Testis (tissue), 3 donors: ENCODE data around the gene DTD2. TPM values are rescaled to one million over a fixed set of nuclear protein-coding genes. Genes with fewer than 3 reads are reported as not detected.

Experiments
- DNase-seq: peaks from one replicate; pipeline ENCODE4 v3.0.0-alpha.2; 2019
- H3K27ac ChIP-seq, 2 donors: fragments of 200-600 bp; sonication (generic); one replicate each; pipeline ENCODE4 v1.5.1; 2019
- H3K27me3 ChIP-seq: fragments of 200-600 bp; sonication (generic); one replicate; pipeline ENCODE4 v1.5.1; 2019
- H3K36me3 ChIP-seq: fragments of 200-600 bp; sonication (generic); one replicate; pipeline ENCODE4 v1.5.1; 2017; ENCODE audit warnings: low read depth; ENCODE audit errors: missing control alignments
- H3K4me1 ChIP-seq: fragments of 200-600 bp; sonication (generic); one replicate; pipeline ENCODE4 v1.5.1; 2019
- H3K4me3 ChIP-seq, 2 donors: fragments of 200-600 bp; sonication (generic); one replicate each; pipeline ENCODE4 v1.5.1; 2017 to 2019
- H3K9me3 ChIP-seq: fragments of 200-600 bp; sonication (generic); one replicate; pipeline ENCODE4 v1.5.1; 2017
- POLR2A ChIP-seq: fragments of 450-650 bp; IDR thresholded peaks from one replicate; pipeline ENCODE4 v1.6.1; 2017; ENCODE audit warnings: antibody characterized with exemption, mild to moderate bottlenecking, moderate library complexity
- WGBS, 2 donors: methylation state at CpG; one replicate each; pipeline ENCODE4 v1.1.5; 2018; 5-methylcytosine and 5-hydroxymethylcytosine counted together
- intact Hi-C: fragments of 100-400 bp; cut with DNase I; formaldehyde crosslinking; loops from one replicate; pipeline ENCODE4 v1.15.1; 2023; ENCODE audit warnings: low total_unique reads
- polyA plus RNA-seq: library from polyadenylated mRNA; stranded (reverse); fragments of 350-450 nt; fragmentation: Illumina TruSeq; extraction: RNeasy Lipid Tissue Mini Kit (QIAGEN cat#74804); gene quantifications from one replicate; pipeline ENCODE4 v1.2.3, GENCODE V29; 2014; ENCODE audit warnings: low read depth, low replicate concordance; ENCODE audit not compliant: insufficient read depth
- total RNA-seq, 2 donors: library from RNA; depleted of rRNA; stranded (reverse); fragments of >200 nt; gene quantifications; one replicate each; pipeline ENCODE4 v1.2.3, GENCODE V29; 2016
- TF ChIP-seq, protein P1 (sequence below), 3 experiments: fragments of 450-650 bp in 2 of 3; fragments of 200-600 bp in 1 of 3; sonication (generic) in 1 of 3; IDR thresholded peaks; one replicate each; pipeline ENCODE4 v1.5.1; 2016 to 2019; ENCODE audit warnings: antibody characterized with exemption in 3 of 3, mild to moderate bottlenecking in 2 of 3, moderate library complexity in 1 of 3

The DTD2 gene
- total and polyA plus RNA-seq, 3 donors from 2014 or later = 16.5 to 64.9 (median 56.7) TPM

DNA sequence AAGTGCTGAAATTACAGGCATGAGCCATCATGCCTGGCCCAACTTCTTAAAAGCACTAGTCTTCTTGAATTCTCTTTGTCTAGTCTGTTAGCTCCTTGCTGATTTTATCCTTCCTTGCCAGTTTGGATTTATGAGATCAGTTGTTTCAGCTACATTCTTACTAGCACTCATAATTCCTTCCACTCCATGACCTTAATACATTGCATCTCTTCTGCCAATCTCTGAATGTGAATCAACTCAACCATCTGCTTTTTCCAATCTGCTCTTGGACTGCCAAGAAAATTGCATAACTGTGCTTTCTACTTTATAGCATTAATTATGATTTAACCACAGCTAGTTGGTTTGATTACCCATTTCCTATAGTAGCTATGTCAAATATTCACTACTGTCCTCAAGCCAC lies 22.0 kb downstream of the DTD2 start:
- intact Hi-C loops = no loop called here
- no peak overlapping the region for H3K4me3 ChIP-seq
- H3K9me3 ChIP-seq = no peaks in the 10 kb centered on the region
- H3K4me1 ChIP-seq = no peaks in the 10 kb centered on the region
- no peaks in the 10 kb centered on the region for H3K27me3 ChIP-seq
- no peak for TF ChIP-seq POLR2A
- TF ChIP-seq, protein P1, sequence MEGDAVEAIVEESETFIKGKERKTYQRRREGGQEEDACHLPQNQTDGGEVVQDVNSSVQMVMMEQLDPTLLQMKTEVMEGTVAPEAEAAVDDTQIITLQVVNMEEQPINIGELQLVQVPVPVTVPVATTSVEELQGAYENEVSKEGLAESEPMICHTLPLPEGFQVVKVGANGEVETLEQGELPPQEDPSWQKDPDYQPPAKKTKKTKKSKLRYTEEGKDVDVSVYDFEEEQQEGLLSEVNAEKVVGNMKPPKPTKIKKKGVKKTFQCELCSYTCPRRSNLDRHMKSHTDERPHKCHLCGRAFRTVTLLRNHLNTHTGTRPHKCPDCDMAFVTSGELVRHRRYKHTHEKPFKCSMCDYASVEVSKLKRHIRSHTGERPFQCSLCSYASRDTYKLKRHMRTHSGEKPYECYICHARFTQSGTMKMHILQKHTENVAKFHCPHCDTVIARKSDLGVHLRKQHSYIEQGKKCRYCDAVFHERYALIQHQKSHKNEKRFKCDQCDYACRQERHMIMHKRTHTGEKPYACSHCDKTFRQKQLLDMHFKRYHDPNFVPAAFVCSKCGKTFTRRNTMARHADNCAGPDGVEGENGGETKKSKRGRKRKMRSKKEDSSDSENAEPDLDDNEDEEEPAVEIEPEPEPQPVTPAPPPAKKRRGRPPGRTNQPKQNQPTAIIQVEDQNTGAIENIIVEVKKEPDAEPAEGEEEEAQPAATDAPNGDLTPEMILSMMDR (IDR thresholded peaks at IDR 0.05) = no peak
- H3K36me3 ChIP-seq = no peaks in the 10 kb centered on the region
- DNase-seq = no peak
- H3K27ac ChIP-seq = no peak overlapping the region

DNA sequence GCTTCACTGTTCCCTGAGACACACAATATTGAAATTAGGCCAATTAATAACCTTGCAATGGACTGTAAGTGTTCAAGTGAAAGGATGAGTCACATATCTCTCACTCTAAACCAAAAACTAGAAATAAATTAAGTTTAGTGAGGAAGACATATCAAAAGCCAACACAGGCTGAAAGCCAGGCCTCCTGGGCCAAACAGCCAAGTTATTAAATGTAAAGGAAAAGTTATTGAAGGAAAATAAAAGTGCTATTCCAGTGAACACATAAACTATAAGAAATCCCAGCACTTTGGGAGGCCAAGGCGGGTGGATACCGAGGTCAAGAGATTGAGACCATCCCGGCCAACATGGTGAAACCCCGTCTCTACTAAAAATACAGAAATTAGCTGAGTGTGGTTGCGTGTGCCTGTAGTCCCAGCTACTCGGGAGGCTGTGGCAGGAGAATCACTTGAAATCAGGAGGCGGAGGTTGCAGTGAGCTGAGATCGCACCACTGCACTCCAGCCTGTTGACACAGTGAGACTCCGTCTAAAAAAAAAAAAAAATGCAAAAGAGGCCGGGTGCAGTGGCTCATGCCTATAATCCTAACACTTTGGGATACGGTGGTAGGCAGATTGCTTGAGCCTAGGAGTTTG lies 26.6 kb downstream of the DTD2 start:
- TF ChIP-seq POLR2A = no peak
- TF ChIP-seq, protein P1 (IDR thresholded peaks at IDR 0.05) = no peak
- Histone ChIP-seq H3K36me3 (no peaks in the 10 kb centered on the region), H3K4me1 (no peaks in the 10 kb centered on the region), H3K4me3 (no peak overlapping the region), H3K27ac (no peak overlapping the region), H3K27me3 (no peaks in the 10 kb centered on the region), H3K9me3 (no peaks in the 10 kb centered on the region)
- DNase-seq = no peak
- WGBS, 2 donors = 91 to 96% methylated on average over 11 of the region's 11 CpGs
- intact Hi-C loops = no loop called here

DNA sequence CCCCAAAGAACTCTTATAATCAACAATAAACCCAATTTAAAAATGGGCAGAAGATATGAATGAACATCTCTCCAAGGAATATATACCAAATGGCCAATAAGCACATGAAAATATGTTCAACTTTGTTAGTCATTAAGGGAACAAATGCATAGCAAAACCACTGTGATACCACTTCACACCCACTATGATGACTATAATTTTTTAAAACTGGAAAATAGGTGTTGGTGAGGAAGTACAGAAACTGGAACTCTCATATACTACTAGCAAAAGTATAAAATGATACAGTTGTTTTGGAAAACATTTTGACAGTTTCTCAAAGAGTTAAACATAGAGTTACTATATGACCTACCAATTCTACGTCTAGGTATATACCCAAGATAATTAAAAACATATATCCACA lies 27.5 kb downstream of the DTD2 start:
- intact Hi-C loops = no loop called here
- Histone ChIP-seq H3K27me3 (no peaks in the 10 kb centered on the region), H3K4me3 (no peak overlapping the region), H3K27ac (no peak overlapping the region), H3K9me3 (no peaks in the 10 kb centered on the region), H3K36me3 (no peaks in the 10 kb centered on the region), H3K4me1 (no peaks in the 10 kb centered on the region)
- WGBS, 2 donors = 84 to 92% methylated on average over 1 of the region's 1 CpG
- TF ChIP-seq, protein P1 (IDR thresholded peaks at IDR 0.05) = no peak
- no peak for TF ChIP-seq POLR2A
- DNase-seq = no peak

DNA sequence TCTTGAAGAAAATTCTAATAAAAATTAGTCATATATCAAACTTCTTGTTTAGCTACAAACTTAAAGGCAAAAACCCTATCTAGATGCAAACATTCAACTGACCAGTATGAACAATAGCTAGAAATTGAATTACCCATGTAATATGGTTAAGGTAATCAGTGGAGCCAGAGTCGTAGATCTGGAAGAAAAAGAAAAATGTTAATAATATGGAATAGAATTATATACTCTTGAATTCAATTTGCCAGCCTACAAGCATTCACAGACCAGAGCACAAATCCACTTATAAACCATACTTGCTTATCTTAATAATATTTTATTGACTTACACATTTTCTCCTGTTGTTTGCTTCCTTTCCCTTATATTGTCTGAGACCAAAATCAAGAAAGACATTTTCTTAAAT lies 29.3 kb downstream of the DTD2 start:
- TF ChIP-seq, protein P1 (IDR thresholded peaks at IDR 0.05) = no peak
- no peak for TF ChIP-seq POLR2A
- 86 to 95% methylated on average over 1 of the region's 1 CpG for WGBS, 2 donors
- Histone ChIP-seq H3K27me3 (no peaks in the 10 kb centered on the region), H3K9me3 (no peaks in the 10 kb centered on the region), H3K27ac (no peak overlapping the region), H3K36me3 (no peaks in the 10 kb centered on the region), H3K4me1 (no peaks in the 10 kb centered on the region), H3K4me3 (no peak overlapping the region)
- intact Hi-C loops = no loop called here
- no peak for DNase-seq

DNA sequence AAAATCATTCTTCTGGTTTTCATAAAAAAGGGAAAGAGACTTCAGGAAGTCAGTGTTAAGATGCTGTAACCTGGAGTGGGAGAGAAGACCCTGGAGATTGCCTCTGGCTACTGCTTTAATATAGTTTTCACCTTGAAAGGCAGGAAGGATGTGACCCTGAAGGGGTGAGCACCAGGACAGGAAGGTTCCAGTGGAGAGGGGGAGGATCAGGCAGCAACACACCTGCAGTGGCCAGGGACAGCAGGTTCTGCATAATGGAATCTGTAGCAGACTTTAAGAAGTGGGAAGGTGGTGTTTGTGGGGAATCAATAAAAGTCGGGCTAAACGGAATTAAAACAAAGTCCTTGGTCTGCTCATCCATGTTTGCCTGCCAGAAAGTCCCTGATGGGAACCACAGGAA lies 30.6 kb downstream of the DTD2 start:
- intact Hi-C loops = no loop called here
- H3K36me3 ChIP-seq = no peaks in the 10 kb centered on the region
- H3K27me3 ChIP-seq = no peaks in the 10 kb centered on the region
- no peak for DNase-seq
- no peak for TF ChIP-seq POLR2A
- TF ChIP-seq, protein P1 (IDR thresholded peaks at IDR 0.05) = no peak
- WGBS, 2 donors = 71% methylated on average over 2 of the region's 2 CpGs
- no peak overlapping the region for H3K4me3 ChIP-seq
- no peak overlapping the region for H3K27ac ChIP-seq
- H3K4me1 ChIP-seq = no peaks in the 10 kb centered on the region
- H3K9me3 ChIP-seq = no peaks in the 10 kb centered on the region
